GM18508 (cell line): ENCODE results near the gene SP3.

ENCODE experiments used
- ATAC-seq: cut with Tn5 transposase; IDR thresholded peaks from one replicate; pipeline ENCODE4 v1.9.1; 2021; ENCODE audit warnings: moderate number of reproducible peaks; ENCODE audit not compliant: insufficient read depth, unreplicated experiment

The SP3 gene

GRCh38 chr2:173970516-173970924, 5.3 kb upstream of the SP3 start:
- ATAC-seq, result no peak

GRCh38 chr2:173969886-173970285, 4.7 kb upstream of the SP3 start:
- no peak for ATAC-seq

GRCh38 chr2:173968551-173968950, 3.4 kb upstream of the SP3 start:
- no peak for ATAC-seq

- ATAC-seq, result no peak
Observed at GRCh38 chr2:173966274-173967098, 1.3 kb upstream of the SP3 start.

GRCh38 chr2:173964565-173965371, 405 bp downstream of the SP3 start:
- ATAC-seq, result peak; percentile 5

- peak; percentile 30 for ATAC-seq
Observed at GRCh38 chr2:173963817-173964564, 1.2 kb downstream of the SP3 start.

GRCh38 chr2:173963323-173963816, 1.8 kb downstream of the SP3 start:
- ATAC-seq, result no peak

- no peak for ATAC-seq
Observed at GRCh38 chr2:173962583-173963110, 2.5 kb downstream of the SP3 start.

GRCh38 chr2:173962031-173962430, 3.1 kb downstream of the SP3 start:
- no peak for ATAC-seq

- ATAC-seq, result no peak
Observed at GRCh38 chr2:173961346-173961705, 3.8 kb downstream of the SP3 start.

GRCh38 chr2:173959909-173960308, 5.3 kb downstream of the SP3 start:
- ATAC-seq, result no peak

- ATAC-seq, result no peak
Observed at GRCh38 chr2:173959358-173959884, 5.8 kb downstream of the SP3 start.

GRCh38 chr2:173958198-173958846, 6.9 kb downstream of the SP3 start:
- no peak for ATAC-seq

- no peak for ATAC-seq
Observed at GRCh38 chr2:173957517-173957916, 7.7 kb downstream of the SP3 start.

- ATAC-seq, result no peak
Observed at GRCh38 chr2:173956454-173956853, 8.7 kb downstream of the SP3 start.

- ATAC-seq, result no peak
Observed at GRCh38 chr2:173955867-173956266, 9.3 kb downstream of the SP3 start.

GRCh38 chr2:173955004-173955403, 10.2 kb downstream of the SP3 start:
- ATAC-seq, result no peak

- ATAC-seq, result no peak
Observed at GRCh38 chr2:173953047-173953424, 12.1 kb downstream of the SP3 start.

- ATAC-seq, result no peak
Observed at GRCh38 chr2:173952267-173953046, 12.7 kb downstream of the SP3 start.
